Right cardiac atrium (tissue), 5 donors: Measurements from ENCODE around the gene FBXO8. TPM values are rescaled to one million over a fixed set of nuclear protein-coding genes. Genes with fewer than 3 reads are reported as not detected.

Source experiments
- ATAC-seq, 2 donors: fragments of 200-7000 bp; cut with Tn5 transposase; one replicate each; pipeline versions ENCODE4 v1.8.0 to v1.9.1; 2020; ENCODE audit warnings: moderate library complexity in 2 of 2, mild to moderate bottlenecking in 1 of 2
- DNase-seq, 3 donors: peaks; one replicate each; pipeline ENCODE4 v3.0.0-alpha.2; 2020
- H3K27ac ChIP-seq: one replicate; pipeline ENCODE4 v1.5.1; 2013; ENCODE audit warnings: mild to moderate bottlenecking, low read length, control low read depth, moderate library complexity
- H3K27me3 ChIP-seq: one replicate; pipeline ENCODE4 v1.6.1; 2013; ENCODE audit not compliant: control insufficient read depth, insufficient read depth
- H3K4me1 ChIP-seq: one replicate; pipeline ENCODE4 v1.6.1; 2013; ENCODE audit warnings: low read length; ENCODE audit not compliant: control insufficient read depth, insufficient read depth
- H3K4me3 ChIP-seq: one replicate; pipeline ENCODE4 v1.5.1; 2013; ENCODE audit warnings: low read length, control low read depth
- H3K9me3 ChIP-seq: one replicate; pipeline ENCODE4 v1.6.1; 2013; ENCODE audit warnings: low read length; ENCODE audit not compliant: control insufficient read depth
- WGBS: extraction: QIAGEN DNeasy Blood & Tissue Kit; methylation state at CpG from one replicate; pipeline ENCODE4 v1.1.7; 2013; 5-methylcytosine and 5-hydroxymethylcytosine counted together
- intact Hi-C, 4 donors: fragments of 100-400 bp; cut with DNase I; formaldehyde crosslinking; loops; one replicate each; pipeline versions ENCODE4 v1.11.0 to v1.14.0; 2022 to 2023
- polyA plus RNA-seq: library from polyadenylated mRNA; stranded (reverse); fragments of 200-250 nt; gene quantifications from one replicate; pipeline ENCODE4 v1.2.3, GENCODE V29; 2013
- total RNA-seq, 4 donors: library from RNA; stranded (reverse); fragmentation: NEBNext Ultra II Directional; extraction: Animal tissue kit (Norgen Biotek cat#: 25700); gene quantifications; one replicate each; pipeline ENCODE4 v1.2.1, GENCODE V29; 2021
- donor health status: healthy with polysubstance abuse.
- donor health status: DM: no; HTN: yes; CAD: no.
- donor health status: DM: no; HTN: no; CAD: no.
- donor health status: DM: no; HTN: yes; CAD: no; lungs with severe emphysema.
- donor health status: DM: yes; HTN: yes; CAD: no.

The FBXO8 gene
- total and polyA plus RNA-seq, 5 donors, result 22.5 to 32.0 (median 29.7) TPM

DNA sequence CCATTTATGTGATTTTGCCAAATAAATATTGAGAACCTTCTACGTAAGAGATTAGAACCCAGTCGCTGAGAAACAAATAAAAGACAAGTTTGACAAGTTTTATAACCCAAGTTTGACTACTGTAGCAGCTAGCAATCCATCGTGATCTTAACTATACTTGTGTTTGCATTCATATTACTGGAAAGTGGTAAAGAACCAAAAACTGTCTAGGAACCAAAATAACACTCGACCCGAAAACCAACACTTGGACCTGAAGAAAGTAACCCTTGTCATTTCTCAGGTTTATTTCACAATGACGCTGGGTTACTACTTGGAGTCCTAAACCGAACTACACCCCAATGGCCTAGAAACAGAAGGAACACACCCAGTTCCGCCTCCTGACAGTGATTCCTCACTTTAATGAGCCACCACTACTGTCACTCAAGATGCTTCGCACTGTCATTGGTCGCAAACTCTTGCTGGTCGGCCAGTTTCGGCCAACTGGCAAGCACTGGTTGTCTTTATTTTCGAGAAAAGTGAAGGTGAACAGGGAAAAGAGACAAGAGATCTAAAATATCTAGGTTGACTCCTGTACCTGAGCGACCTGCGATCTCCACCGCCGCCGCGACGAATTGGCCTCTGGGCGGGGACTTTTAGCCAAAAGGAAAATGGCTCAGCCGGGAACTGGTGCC is 496 bp downstream of the FBXO8 start:
- Histone ChIP-seq H3K9me3 (no peaks in the 10 kb centered on the region), H3K27ac (peak overlapping the region; percentile 99), H3K4me3 (peak overlapping the region; percentile 92), H3K4me1 (no peaks in the 10 kb centered on the region), H3K27me3 (no peaks in the 10 kb centered on the region)
- WGBS, result under 1% methylated on average over 22 of the region's 22 CpGs
- DNase-seq (peak; percentile 77 to 85 (median 82)), ATAC-seq (peak; percentile 99)
- intact Hi-C loops, result no loop called here

DNA sequence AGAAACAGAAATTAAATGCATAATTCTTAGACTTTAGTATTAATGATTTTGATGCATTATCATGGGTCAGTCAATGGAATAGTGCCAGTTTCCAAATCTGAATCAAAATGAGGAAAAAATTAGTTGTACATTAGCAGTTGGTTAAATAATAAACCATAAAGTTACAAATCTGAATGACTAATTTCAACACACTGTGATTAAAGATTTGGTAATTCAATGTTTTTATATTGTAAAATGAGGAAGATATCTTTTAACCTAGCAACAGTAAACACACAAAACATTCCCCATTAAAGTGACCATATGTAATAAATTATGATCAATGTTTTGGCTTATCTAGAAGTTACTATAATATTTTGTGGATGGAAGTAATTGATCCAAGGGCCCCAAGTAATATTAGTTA is 1.6 kb downstream of the FBXO8 start:
- ATAC-seq (no peak), DNase-seq (no peak)
- intact Hi-C loops, result no loop called here
- Histone ChIP-seq H3K4me3 (peak overlapping the region; percentile 92), H3K9me3 (no peaks in the 10 kb centered on the region), H3K27ac (no peak overlapping the region), H3K4me1 (no peaks in the 10 kb centered on the region), H3K27me3 (no peaks in the 10 kb centered on the region)

DNA sequence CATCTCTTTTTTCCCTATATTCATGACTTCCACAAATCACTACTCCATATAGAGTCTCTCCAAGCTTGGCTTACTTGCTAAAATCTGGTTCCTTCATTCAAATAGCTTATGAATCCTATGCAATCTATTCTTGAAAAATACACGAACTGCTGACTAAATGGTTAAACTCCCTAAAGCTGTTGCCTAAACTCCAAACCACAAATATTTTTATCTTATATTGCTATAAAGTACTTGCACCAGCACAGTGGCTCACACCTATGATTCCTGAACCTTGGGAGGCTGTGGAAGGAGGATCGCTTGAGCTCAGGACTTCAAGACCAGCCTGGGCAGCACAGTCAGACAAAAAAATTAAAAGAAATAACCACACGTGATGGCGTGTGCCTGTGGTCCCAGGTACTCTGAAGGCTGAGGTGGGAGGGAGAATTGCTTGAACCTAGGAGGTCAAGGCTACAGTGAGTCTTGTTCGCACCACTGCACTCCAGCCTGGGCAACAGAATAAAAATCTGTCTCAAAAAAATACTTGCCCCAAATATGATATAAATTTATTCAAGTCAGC is 2.2 kb downstream of the FBXO8 start:
- no peaks in the 10 kb centered on the region for H3K27me3 ChIP-seq
- WGBS, result 81% methylated on average over 5 of the region's 5 CpGs
- intact Hi-C loops, result no loop called here
- ATAC-seq, result no peak
- H3K27ac ChIP-seq, result no peak overlapping the region
- no peak overlapping the region for H3K4me3 ChIP-seq
- DNase-seq, result no peak
- no peaks in the 10 kb centered on the region for H3K4me1 ChIP-seq
- H3K9me3 ChIP-seq, result no peaks in the 10 kb centered on the region

DNA sequence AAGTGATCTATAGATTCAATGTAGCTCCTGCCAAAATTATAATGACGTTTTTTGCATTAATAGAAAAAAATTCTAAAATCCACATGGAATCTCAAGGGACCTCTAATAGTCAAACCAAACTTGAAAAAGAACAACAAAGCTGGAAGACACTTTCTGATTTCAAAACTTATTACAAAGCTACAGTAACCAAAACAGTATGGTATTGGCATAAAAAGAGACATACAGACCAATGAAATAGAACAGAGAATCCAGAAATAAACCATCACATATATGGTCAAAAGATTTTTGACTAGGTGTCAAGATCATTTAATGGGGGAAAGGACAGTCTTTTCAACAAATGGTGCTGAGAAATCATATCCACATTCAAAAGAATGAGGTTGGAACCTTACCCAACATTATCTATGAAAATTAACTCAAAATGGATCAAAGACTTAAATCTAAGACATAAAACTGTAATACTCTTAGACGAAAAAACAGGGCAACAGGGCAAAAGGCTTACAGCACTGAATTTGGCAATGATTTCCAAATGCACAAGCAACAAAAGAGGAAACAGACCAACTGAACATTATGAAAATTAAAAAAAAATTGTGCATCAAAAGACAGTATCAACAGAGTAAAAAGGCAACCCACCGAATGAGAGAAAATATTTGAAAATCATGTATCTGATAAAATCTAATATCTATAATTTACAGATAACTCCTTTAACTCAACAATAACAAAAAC is 3.9 kb downstream of the FBXO8 start:
- Histone ChIP-seq H3K9me3 (no peaks in the 10 kb centered on the region), H3K4me1 (no peaks in the 10 kb centered on the region), H3K4me3 (no peak overlapping the region), H3K27me3 (no peaks in the 10 kb centered on the region), H3K27ac (no peak overlapping the region)
- no peak for DNase-seq
- WGBS, result 88% methylated on average over 3 of the region's 3 CpGs
- ATAC-seq, result no peak
- intact Hi-C loops, result no loop called here

DNA sequence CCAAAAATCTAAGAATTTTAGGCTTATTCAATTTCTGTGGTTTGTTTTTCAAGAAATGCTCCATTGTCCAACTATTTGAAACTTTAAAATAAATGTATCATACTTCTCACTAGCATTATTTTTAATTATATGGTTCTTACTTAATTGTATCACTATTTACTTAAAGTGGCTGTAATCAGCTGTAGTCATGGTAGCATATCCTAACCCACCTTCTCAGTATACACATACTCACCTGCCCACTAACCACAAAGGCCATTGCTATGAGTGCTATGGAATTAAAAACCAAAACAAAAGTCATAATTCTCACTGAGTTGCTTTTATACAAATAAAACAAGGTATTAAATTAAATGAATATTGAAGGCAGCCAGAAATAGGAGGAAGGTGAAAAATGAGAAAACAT is 5.0 kb downstream of the FBXO8 start:
- Histone ChIP-seq H3K27ac (no peak overlapping the region), H3K27me3 (no peaks in the 10 kb centered on the region), H3K4me1 (no peaks in the 10 kb centered on the region), H3K4me3 (no peak overlapping the region), H3K9me3 (no peaks in the 10 kb centered on the region)
- ATAC-seq, result no peak
- intact Hi-C loops, result no loop called here
- no peak for DNase-seq

DNA sequence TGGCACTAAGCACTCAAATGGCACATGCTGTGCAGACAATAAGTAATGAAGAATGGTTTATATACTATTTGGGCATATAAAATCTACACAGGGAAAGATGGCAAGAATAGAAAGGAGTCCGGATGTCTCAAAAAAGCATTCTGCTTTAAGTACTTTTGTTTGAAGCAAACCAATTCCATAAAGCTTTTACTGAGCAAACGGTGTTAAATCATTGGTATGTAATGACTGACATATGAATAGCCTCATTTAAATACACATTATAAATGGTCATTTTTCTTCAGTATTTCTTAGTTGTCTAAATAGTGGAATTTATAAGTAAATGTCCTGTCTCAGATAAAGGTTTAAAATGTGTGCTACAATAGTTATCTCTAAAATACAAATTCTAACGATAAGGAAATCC is 6.0 kb downstream of the FBXO8 start:
- ATAC-seq (no peak), DNase-seq (no peak)
- 77% methylated on average over 3 of the region's 3 CpGs for WGBS
- H3K4me1 ChIP-seq, result no peaks in the 10 kb centered on the region
- no peak overlapping the region for H3K27ac ChIP-seq
- H3K9me3 ChIP-seq, result no peaks in the 10 kb centered on the region
- no peak overlapping the region for H3K4me3 ChIP-seq
- intact Hi-C loops, result no loop called here
- no peaks in the 10 kb centered on the region for H3K27me3 ChIP-seq

DNA sequence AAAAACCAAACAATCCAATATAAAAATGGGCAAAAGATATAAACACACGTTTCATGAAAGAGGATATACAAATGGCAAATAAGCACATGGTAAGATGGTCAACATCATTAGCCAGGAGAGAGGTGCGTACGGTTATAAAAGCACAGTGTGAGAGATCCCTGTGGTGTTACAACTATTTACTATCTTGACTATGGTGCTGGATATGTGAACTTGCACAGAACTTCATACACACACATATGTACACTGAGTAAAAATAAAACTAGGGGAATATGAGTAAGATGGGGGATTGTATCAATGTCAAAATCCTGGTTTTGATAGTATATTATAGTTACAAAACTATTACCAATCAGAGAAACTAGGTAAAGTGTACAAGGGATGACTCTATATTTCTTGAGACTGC is 8.4 kb downstream of the FBXO8 start:
- ATAC-seq (no peak), DNase-seq (no peak)
- Histone ChIP-seq H3K4me1 (no peaks in the 10 kb centered on the region), H3K27ac (no peak overlapping the region), H3K9me3 (no peaks in the 10 kb centered on the region), H3K27me3 (no peaks in the 10 kb centered on the region), H3K4me3 (no peak overlapping the region)
- intact Hi-C loops, result no loop called here
- 80% methylated on average over 3 of the region's 3 CpGs for WGBS

DNA sequence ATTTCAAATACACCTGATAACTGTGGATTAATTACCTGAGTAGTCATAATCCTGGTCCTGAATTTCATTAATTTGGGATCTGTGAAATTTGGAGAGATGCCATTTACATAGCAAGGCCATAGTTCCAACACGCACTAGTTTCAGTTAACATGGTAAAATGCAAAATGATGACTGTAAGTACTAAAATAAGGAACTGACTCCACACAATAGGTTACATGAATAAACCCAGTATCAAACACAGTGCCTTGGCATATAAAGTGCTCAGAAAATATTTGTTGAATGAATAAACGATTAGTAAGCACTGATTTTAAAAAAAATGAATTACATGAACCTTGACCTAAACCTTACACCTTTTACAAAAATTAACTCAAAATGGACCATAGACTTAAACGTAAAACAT is 9.0 kb downstream of the FBXO8 start:
- ATAC-seq (no peak), DNase-seq (no peak)
- no peak overlapping the region for H3K27ac ChIP-seq
- H3K9me3 ChIP-seq, result no peaks in the 10 kb centered on the region
- H3K27me3 ChIP-seq, result no peaks in the 10 kb centered on the region
- intact Hi-C loops, result no loop called here
- WGBS, result 92% methylated on average over 3 of the region's 3 CpGs
- H3K4me1 ChIP-seq, result no peaks in the 10 kb centered on the region
- no peak overlapping the region for H3K4me3 ChIP-seq

DNA sequence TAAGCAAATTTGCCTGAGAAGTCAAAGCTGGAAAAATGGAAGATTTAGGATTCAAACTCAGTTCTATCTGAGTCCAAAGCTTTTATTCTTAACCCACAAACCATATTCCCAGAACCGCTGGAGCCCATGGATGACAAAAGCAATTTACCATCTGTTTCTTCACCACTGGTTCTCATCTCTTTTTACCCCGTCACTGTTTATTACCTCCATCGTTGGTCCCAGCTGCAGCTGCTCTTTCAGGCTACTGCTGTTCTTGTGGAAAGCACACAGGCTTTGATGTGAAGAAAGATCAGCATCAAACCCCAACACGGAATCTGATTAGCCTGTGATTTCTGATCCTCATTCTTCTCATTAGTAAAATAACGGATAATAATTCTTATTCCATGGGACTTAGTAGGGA is 9.5 kb downstream of the FBXO8 start:
- WGBS, result 87% methylated on average over 5 of the region's 5 CpGs
- Histone ChIP-seq H3K27ac (no peak overlapping the region), H3K4me1 (no peaks in the 10 kb centered on the region), H3K27me3 (no peaks in the 10 kb centered on the region), H3K4me3 (no peak overlapping the region), H3K9me3 (no peaks in the 10 kb centered on the region)
- intact Hi-C loops, result no loop called here
- DNase-seq (no peak), ATAC-seq (no peak)

DNA sequence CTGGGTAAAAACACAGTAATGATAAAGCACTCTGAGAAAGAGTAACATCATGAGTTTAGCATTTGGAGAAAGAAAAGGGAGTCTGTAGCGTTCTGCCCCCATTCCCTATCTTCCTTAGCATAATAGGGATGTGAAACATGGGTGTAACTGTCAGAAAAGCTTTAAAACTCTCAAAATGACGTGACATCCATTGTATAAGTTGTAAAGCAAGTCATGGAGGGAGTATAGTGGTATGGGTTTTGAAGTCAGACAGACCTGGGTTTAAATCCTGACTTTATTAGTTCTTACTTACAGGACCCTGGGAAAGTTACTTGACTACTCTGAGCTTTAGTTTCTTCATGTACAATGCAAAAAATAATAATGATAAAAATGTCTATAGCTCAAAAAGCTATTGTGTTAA is 17.1 kb downstream of the FBXO8 start:
- H3K27ac ChIP-seq, result no peak overlapping the region
- intact Hi-C loops, result no loop called here
- no peak overlapping the region for H3K4me3 ChIP-seq
- WGBS, result 76% methylated on average over 2 of the region's 2 CpGs
- no peaks in the 10 kb centered on the region for H3K9me3 ChIP-seq
- ATAC-seq (no peak), DNase-seq (no peak)
- no peaks in the 10 kb centered on the region for H3K27me3 ChIP-seq
- H3K4me1 ChIP-seq, result no peaks in the 10 kb centered on the region

DNA sequence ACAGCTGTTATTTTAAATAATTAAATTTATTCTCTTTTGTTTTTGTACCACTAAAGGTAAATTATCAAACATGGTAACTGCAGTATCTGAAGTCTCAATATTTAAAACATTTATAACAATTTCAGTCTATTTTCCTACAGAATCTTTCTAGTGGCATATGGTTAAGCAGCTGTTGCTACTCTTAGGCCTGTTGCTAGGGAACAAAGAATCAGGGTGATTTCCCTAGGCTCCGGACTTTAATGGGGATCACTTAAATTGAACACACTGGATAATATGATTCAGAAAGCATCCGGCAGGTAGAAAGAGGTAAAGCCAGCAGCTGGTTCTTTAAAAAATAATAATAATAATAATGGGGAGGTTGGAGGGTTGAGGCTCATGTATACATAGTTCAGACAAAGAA is 17.6 kb downstream of the FBXO8 start:
- no peak overlapping the region for H3K27ac ChIP-seq

More for the DNA sequence above, 17.6 kb downstream of the FBXO8 start:
- no peak for ATAC-seq
- H3K9me3 ChIP-seq, result no peaks in the 10 kb centered on the region
- WGBS, result 70% methylated on average over 2 of the region's 2 CpGs
- intact Hi-C loops, result no loop called here
- no peak for DNase-seq
- no peaks in the 10 kb centered on the region for H3K4me1 ChIP-seq
- H3K4me3 ChIP-seq, result no peak overlapping the region
- no peaks in the 10 kb centered on the region for H3K27me3 ChIP-seq
